HG03196 (cell line): ENCODE results near the gene ATP8A1.
"Not testable (repeated sequence)": the region's sequence is repeated elsewhere in the genome, so short reads cannot be mapped to it uniquely, and the experiment has no call there.

ENCODE experiments used
- ATAC-seq: cut with Tn5 transposase; IDR thresholded peaks from one replicate; pipeline ENCODE4 v1.9.1; 2021; ENCODE audit not compliant: unreplicated experiment

Gene ATP8A1

GRCh38 chr4:42656944-42657792 is at the start of gene ATP8A1:
Gene ATP8A1, minus strand, starts transcription at chr4:42657105. Its CDS starts 232 bp downstream, at chr4:42656873.
- ATAC-seq: peak; percentile 79

GRCh38 chr4:42706086-42706485 is 49.2 kb upstream of the ATP8A1 start:
- no peak for ATAC-seq

- ATAC-seq: no peak
Measured at GRCh38 chr4:42703813-42704212, 46.9 kb upstream of the ATP8A1 start.

- ATAC-seq: no peak
Measured at GRCh38 chr4:42702895-42703294, 46.0 kb upstream of the ATP8A1 start.

- ATAC-seq: not testable (repeated sequence)
Measured at GRCh38 chr4:42701780-42702179, 44.9 kb upstream of the ATP8A1 start.

- no peak for ATAC-seq
Measured at GRCh38 chr4:42690537-42690936, 33.6 kb upstream of the ATP8A1 start.

- ATAC-seq: no peak
Measured at GRCh38 chr4:42683393-42683792, 26.5 kb upstream of the ATP8A1 start.

GRCh38 chr4:42678512-42678911 is 21.6 kb upstream of the ATP8A1 start:
- ATAC-seq: no peak

- no peak for ATAC-seq
Measured at GRCh38 chr4:42676066-42676951, 19.4 kb upstream of the ATP8A1 start.

- no peak for ATAC-seq
Measured at GRCh38 chr4:42673082-42673425, 16.1 kb upstream of the ATP8A1 start.

GRCh38 chr4:42672359-42673081 is 15.6 kb upstream of the ATP8A1 start:
- no peak for ATAC-seq

GRCh38 chr4:42671431-42672194 is 14.7 kb upstream of the ATP8A1 start:
- ATAC-seq: no peak

- no peak for ATAC-seq
Measured at GRCh38 chr4:42658261-42658660, 1.4 kb upstream of the ATP8A1 start.

- no peak for ATAC-seq
Measured at GRCh38 chr4:42656679-42656943, 294 bp downstream of the ATP8A1 start.

- ATAC-seq: peak; percentile 20
Measured at GRCh38 chr4:42655921-42656678, 805 bp downstream of the ATP8A1 start.

- ATAC-seq: no peak
Measured at GRCh38 chr4:42655269-42655637, 1.7 kb downstream of the ATP8A1 start.

- peak; percentile 24 for ATAC-seq
Measured at GRCh38 chr4:42654631-42655268, 2.2 kb downstream of the ATP8A1 start.

- ATAC-seq: no peak
Measured at GRCh38 chr4:42653626-42654560, 3.0 kb downstream of the ATP8A1 start.
